GM18526 (cell line): Measurements from ENCODE around the gene SH3BP5L.

Experiments used
- POLR2A ChIP-seq: IDR thresholded peaks from 3 replicates; pipeline ENCODE4 v1.6.1; 2011; ENCODE audit not compliant: insufficient read length; ENCODE audit errors: extremely low read depth

The SH3BP5L gene

GRCh38 chr1:248810727-248811513 is 14.8 kb downstream of the SH3BP5L start:
- TF ChIP-seq POLR2A: no peak

DNA sequence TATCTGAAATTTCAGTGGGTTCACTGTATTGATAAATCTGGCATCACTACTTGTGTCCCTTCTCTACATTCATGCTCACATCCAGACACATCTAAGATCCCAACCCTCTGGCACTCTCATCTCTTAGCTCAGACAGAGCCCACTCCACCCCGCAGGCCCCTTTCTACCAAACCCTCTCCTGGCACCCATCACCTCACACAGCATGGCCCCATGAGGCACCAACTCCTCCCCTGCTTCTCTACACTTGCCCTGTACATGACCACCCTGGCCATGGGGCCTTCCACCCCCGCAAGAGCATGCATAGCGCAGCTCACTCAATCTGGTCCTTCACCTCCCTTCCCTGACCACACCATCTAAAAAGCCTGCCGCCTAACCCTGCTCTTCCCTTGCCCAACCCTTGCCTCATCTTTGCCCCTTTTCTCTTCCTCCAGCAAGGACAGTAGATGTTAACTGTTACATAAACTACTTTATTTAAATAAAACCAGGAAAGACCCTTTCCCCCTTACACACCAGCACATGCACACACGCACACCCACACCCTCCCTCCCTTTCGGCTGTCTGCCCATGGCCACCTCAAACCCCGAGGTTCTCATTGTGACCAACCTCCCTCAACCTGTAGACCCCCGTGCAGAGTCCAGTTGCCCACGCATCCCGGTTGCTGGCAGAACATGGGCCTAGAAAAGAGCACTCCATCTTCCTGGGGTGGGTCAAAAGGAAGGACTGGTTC is 15.6 kb downstream of the SH3BP5L start:
- TF ChIP-seq POLR2A: no peak

- TF ChIP-seq POLR2A: no peak
Measured at GRCh38 chr1:248808876-248809275, 16.8 kb downstream of the SH3BP5L start.

DNA sequence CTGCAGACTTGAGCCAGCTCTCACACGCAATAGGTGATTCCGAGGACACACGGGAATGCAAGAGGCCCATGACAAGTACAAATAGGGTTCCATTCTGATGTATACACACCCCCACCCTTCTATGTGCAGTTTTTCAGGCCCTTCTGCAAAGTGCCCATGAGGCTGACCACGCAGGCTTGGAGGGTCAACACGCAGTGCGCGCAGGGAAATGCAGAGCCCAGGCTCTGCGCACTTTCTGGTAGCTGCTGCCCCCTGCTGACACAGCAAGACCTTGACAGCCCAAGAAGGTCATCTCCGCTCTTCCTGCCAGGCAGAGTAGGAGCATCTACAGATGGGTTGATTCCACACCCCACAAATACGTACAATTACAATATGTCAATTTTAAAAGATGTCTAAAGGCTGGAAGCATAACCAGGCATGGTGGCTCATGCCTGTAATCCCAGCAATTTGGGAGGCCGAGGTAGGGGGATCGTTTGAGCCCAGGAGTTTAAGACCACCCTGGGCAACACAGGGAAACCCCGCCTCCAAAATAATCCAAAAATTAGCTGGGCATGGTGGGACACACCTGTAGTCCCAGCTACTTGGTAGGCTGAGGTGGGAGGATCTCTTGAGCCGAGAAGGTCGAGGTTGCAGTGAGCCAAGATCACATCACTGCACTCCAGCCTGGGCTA is 18.5 kb downstream of the SH3BP5L start:
- TF ChIP-seq POLR2A: no peak

- TF ChIP-seq POLR2A: no peak
Measured at GRCh38 chr1:248805876-248806275, 19.8 kb downstream of the SH3BP5L start.

DNA sequence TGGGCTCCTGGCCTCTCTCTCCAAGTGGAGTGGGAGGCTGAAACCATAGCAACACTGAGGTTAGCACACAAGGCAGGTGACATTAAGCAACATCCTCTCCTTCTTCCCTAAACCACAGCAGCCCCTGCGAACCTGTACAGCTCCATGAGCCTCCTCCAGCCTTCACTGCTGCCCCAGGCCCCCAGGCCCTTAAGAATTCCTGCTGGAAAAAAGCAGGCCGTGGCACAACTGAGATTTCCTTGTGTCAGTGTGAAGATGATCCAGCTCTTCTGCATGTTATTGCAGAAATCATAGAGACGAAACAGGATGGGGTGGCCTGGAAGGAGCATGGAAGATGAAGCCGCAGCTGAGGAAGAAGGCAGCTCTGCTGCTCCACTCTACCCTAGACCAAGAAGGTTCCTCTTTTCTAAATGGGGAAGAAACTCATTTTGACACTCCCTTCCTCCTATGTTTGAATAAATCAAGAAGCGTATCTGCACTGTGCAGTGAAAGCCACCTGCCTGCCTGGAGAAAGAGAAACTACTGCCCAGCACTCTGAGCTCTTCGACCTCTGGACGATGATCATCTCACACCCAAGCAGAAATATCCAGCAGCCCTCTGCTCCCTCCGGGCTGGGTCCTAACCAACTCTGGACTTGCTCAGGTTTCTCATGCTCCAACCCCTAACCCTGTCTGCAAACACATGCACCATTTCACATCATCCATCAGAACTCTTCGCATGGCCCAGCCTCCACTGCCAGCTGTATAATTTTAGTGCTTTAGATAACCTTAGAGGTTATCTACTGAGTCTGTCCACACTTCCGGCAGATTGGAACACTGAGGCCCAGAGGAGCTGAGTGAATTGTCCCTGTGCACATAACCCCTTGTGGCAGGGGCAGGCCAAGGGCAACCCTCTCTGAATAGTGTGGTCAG is 20.7 kb downstream of the SH3BP5L start:
- no peak for TF ChIP-seq POLR2A

GRCh38 chr1:248802454-248802853 is 23.3 kb downstream of the SH3BP5L start:
- no peak for TF ChIP-seq POLR2A

GRCh38 chr1:248800459-248800858 is 25.3 kb downstream of the SH3BP5L start:
- no peak for TF ChIP-seq POLR2A

DNA sequence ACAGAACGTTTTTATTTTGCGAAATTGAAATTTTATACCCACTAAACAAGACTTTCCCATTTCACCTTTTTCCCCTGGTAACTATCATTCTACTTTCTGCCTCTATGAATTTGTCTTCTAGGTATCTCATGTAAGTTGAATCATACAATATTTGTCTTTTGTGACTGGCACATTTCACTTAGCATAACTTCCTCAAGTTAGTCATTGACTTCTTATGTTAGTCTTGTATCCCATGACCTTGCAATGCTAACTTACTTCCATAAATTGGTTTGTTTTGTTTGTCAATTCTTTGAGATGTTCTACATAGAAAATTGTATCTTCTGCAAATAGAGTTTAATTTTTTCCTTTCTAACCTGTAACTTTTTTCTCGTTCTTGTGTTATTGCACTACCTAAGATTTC is 26.9 kb downstream of the SH3BP5L start:
- TF ChIP-seq POLR2A: no peak

DNA sequence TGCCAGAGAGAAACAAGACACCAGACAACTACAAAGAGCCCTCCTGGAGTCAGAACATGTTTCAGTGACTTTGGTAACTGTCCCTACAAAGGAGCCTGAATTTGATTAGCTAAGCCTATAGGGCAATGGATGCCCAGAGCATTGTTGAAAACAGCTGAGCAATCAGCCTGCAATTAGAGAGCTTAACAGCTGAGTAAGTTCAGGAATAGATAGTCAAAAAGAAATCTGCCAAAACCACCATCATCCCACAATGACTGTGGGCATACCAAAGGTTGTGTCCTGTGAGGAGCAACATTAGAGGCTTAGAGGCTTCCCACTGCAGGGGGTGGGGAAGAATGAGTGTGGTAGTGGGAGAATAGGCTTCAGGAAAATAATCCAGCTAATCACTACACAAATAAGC is 32.1 kb downstream of the SH3BP5L start:
- TF ChIP-seq POLR2A: no peak

GRCh38 chr1:248792342-248792741 is 33.4 kb downstream of the SH3BP5L start:
- TF ChIP-seq POLR2A: no peak

- TF ChIP-seq POLR2A: no peak
Measured at GRCh38 chr1:248791010-248791409, 34.7 kb downstream of the SH3BP5L start.

GRCh38 chr1:248790456-248790855 is 35.3 kb downstream of the SH3BP5L start:
- TF ChIP-seq POLR2A: no peak

- no peak for TF ChIP-seq POLR2A
Measured at GRCh38 chr1:248788327-248788726, 37.4 kb downstream of the SH3BP5L start.

GRCh38 chr1:248787430-248787829 is 38.3 kb downstream of the SH3BP5L start:
- TF ChIP-seq POLR2A: no peak

- TF ChIP-seq POLR2A: no peak
Measured at GRCh38 chr1:248786156-248786555, 39.6 kb downstream of the SH3BP5L start.

- no peak for TF ChIP-seq POLR2A
Measured at GRCh38 chr1:248783367-248783766, 42.3 kb downstream of the SH3BP5L start.
